Measurements from ENCODE around the gene MACROD2. TPM values are rescaled to one million over a fixed set of nuclear protein-coding genes. Genes with fewer than 3 reads are reported as not detected.

Gene MACROD2
- total and polyA plus RNA-seq, 4 donors = 0.66 to 10.5 (median 3.3) TPM

GRCh38 chr20:15439551-15439950 lies 1444.2 kb downstream of the MACROD2 start:
- TF ChIP-seq RAD21 (IDR thresholded peaks at IDR 0.05) = no peak
- TF ChIP-seq CTCF (IDR thresholded peaks at IDR 0.05; ENCODE audit: low read depth, low read length, missing input control) = no peak
- no peak for TF ChIP-seq MAX (IDR thresholded peaks at IDR 0.05)
- no peak for TF ChIP-seq SP1 (IDR thresholded peaks at IDR 0.05)
- no peak for TF ChIP-seq TAF1 (conservative IDR thresholded peaks at IDR 0.05)
- TF ChIP-seq GABPA (IDR thresholded peaks at IDR 0.05 in 1 of 2, conservative IDR thresholded peaks at IDR 0.05 in 1 of 2) = no peak
- TF ChIP-seq ZBTB33 (IDR thresholded peaks at IDR 0.05) = no peak
- TF ChIP-seq YY1 (IDR thresholded peaks at IDR 0.05) = no peak
- TF ChIP-seq HNF4A (conservative IDR thresholded peaks at IDR 0.05) = no peak
- no peak for TF ChIP-seq FOXA2 (IDR thresholded peaks at IDR 0.05)
- no peak for TF ChIP-seq ATF3 (IDR thresholded peaks at IDR 0.05)
- TF ChIP-seq FOXA1 (IDR thresholded peaks at IDR 0.05) = no peak
- TF ChIP-seq NR2F2 (IDR thresholded peaks at IDR 0.05) = no peak
- TF ChIP-seq HNF4G (IDR thresholded peaks at IDR 0.05) = no peak
- TF ChIP-seq JUND (IDR thresholded peaks at IDR 0.05) = no peak
- no peak for TF ChIP-seq EGR1 (IDR thresholded peaks at IDR 0.05; ENCODE audit: low read depth in 2 of 2)
- no peak for TF ChIP-seq RXRA (IDR thresholded peaks at IDR 0.05)
- no peak overlapping the region for H3K4me3 ChIP-seq (ENCODE audit: low read depth in 1 of 3, low read length in 3 of 3)
- WGBS = 39% methylated on average over 3 of the region's 3 CpGs
- H3K27ac ChIP-seq (ENCODE audit: low read depth in 1 of 2, low read length in 2 of 2) = no peak overlapping the region
- no peaks in the 10 kb centered on the region for H3K4me1 ChIP-seq (ENCODE audit: control insufficient read depth in 4 of 4, insufficient read depth in 4 of 4, low read length in 3 of 4)
- H3K9ac ChIP-seq (ENCODE audit: low read depth in 1 of 2, low read length in 2 of 2) = no peak overlapping the region
- no peaks in the 10 kb centered on the region for H3K9me3 ChIP-seq (ENCODE audit: control insufficient read depth in 4 of 4, low read length in 3 of 4)
- no peak for DNase-seq (ENCODE audit: low spot score)
- H3K36me3 ChIP-seq (ENCODE audit: control insufficient read depth in 4 of 4, insufficient read depth in 3 of 4, low read depth in 1 of 4, low read length in 3 of 4) = no peaks in the 10 kb centered on the region
- H3K27me3 ChIP-seq (ENCODE audit: control insufficient read depth in 4 of 4, insufficient read depth in 4 of 4, low read length in 3 of 4) = no peaks in the 10 kb centered on the region

- 48% methylated on average over 7 of the region's 7 CpGs for WGBS
- Histone ChIP-seq H3K9ac (ENCODE audit: low read depth in 1 of 2, low read length in 2 of 2) (no peak overlapping the region), H3K4me3 (ENCODE audit: low read depth in 1 of 3, low read length in 3 of 3) (no peak overlapping the region), H3K36me3 (ENCODE audit: control insufficient read depth in 4 of 4, insufficient read depth in 3 of 4, low read depth in 1 of 4, low read length in 3 of 4) (no peaks in the 10 kb centered on the region), H3K27me3 (ENCODE audit: control insufficient read depth in 4 of 4, insufficient read depth in 4 of 4, low read length in 3 of 4) (no peaks in the 10 kb centered on the region), H3K4me1 (ENCODE audit: control insufficient read depth in 4 of 4, insufficient read depth in 4 of 4, low read length in 3 of 4) (no peaks in the 10 kb centered on the region), H3K9me3 (ENCODE audit: control insufficient read depth in 4 of 4, low read length in 3 of 4) (no peaks in the 10 kb centered on the region), H3K27ac (ENCODE audit: low read depth in 1 of 2, low read length in 2 of 2) (no peak overlapping the region)
- no peak for DNase-seq (ENCODE audit: low spot score)
- TF ChIP-seq YY1 (IDR thresholded peaks at IDR 0.05) (no peak), ZBTB33 (IDR thresholded peaks at IDR 0.05) (no peak), GABPA (IDR thresholded peaks at IDR 0.05 in 1 of 2, conservative IDR thresholded peaks at IDR 0.05 in 1 of 2) (no peak), EGR1 (IDR thresholded peaks at IDR 0.05; ENCODE audit: low read depth in 2 of 2) (no peak), TAF1 (conservative IDR thresholded peaks at IDR 0.05) (no peak), MAX (IDR thresholded peaks at IDR 0.05) (no peak), REST (IDR thresholded peaks at IDR 0.05) (no peak), CTCF (IDR thresholded peaks at IDR 0.05; ENCODE audit: low read depth, low read length, missing input control) (no peak), FOXA2 (IDR thresholded peaks at IDR 0.05) (no peak), RXRA (IDR thresholded peaks at IDR 0.05) (no peak), JUND (IDR thresholded peaks at IDR 0.05) (no peak)
These were observed 1444.9 kb downstream of the MACROD2 start for GRCh38 chr20:15440049-15440820.

Measured in liver (tissue), 9 donors.